Prostate gland (tissue), 2 donors: ENCODE data around the gene TAF5L.
"Not testable (repeated sequence)": the region's sequence is repeated elsewhere in the genome, so short reads cannot be mapped to it uniquely, and the experiment has no call there.

Source experiments
- POLR2A ChIP-seq: fragments of 450-650 bp; IDR thresholded peaks from one replicate; pipeline ENCODE4 v1.6.1; 2016; ENCODE audit warnings: antibody characterized with exemption, mild to moderate bottlenecking
- POLR2AphosphoS5 ChIP-seq: sonication (generic); formaldehyde crosslinking; IDR thresholded peaks from one replicate; pipeline ENCODE4 v1.6.1; 2017; ENCODE audit warnings: antibody characterized with exemption
- TF ChIP-seq, protein P1 (sequence below), 4 experiments: fragments of 200-600 bp in 2 of 4; fragments of 450-650 bp in 2 of 4; sonication (generic) in 2 of 4; IDR thresholded peaks; 1 replicate in 3 of 4; 2 replicates in 1 of 4; pipeline ENCODE4 v1.5.1; 2016 to 2019; ENCODE audit warnings: antibody characterized with exemption in 4 of 4, mild to moderate bottlenecking in 2 of 4, moderate library complexity in 2 of 4

DNA sequence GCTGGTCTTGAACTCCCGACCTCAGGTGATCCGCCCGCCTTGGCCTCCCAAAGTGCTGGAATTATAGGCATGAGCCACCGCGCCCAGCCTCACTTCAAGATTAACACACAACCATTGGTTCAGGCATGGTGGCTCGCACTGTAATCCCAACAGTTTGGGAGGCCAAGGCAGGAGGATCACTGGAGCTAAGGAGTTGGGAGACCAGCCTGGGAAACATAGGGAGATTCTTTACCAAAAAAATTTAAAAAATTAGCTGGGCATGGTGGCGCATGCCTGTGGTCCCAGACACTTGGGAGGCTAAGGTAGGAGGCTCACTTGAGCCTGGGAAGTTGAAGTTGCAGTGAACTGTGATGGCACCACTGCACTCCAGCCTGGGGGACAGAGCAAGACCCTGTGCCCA lies 30.0 kb downstream of the TAF5L start:
- TF ChIP-seq, protein P1, sequence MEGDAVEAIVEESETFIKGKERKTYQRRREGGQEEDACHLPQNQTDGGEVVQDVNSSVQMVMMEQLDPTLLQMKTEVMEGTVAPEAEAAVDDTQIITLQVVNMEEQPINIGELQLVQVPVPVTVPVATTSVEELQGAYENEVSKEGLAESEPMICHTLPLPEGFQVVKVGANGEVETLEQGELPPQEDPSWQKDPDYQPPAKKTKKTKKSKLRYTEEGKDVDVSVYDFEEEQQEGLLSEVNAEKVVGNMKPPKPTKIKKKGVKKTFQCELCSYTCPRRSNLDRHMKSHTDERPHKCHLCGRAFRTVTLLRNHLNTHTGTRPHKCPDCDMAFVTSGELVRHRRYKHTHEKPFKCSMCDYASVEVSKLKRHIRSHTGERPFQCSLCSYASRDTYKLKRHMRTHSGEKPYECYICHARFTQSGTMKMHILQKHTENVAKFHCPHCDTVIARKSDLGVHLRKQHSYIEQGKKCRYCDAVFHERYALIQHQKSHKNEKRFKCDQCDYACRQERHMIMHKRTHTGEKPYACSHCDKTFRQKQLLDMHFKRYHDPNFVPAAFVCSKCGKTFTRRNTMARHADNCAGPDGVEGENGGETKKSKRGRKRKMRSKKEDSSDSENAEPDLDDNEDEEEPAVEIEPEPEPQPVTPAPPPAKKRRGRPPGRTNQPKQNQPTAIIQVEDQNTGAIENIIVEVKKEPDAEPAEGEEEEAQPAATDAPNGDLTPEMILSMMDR (IDR thresholded peaks at IDR 0.05) = not testable (repeated sequence)
- TF ChIP-seq POLR2A, POLR2AphosphoS5: not testable (repeated sequence)
